BE2C (cell line): ENCODE data around the gene PTX4.

Source experiments
- DNase-seq: peaks from one replicate; pipeline ENCODE4 v3.0.0-alpha.2; 2020
- H3K27me3 ChIP-seq: fragments of 250-450 bp; sonication (Bioruptor Pico); 2 replicates; pipeline ENCODE4 v1.5.1; 2020; ENCODE audit warnings: mild to moderate bottlenecking
- H3K36me3 ChIP-seq: fragments of 250-450 bp; sonication (Bioruptor Pico); 2 replicates; pipeline ENCODE4 v1.5.1; 2020; ENCODE audit warnings: mild to moderate bottlenecking
- H3K4me1 ChIP-seq: fragments of 250-450 bp; sonication (Bioruptor Pico); 2 replicates; pipeline ENCODE4 v1.5.1; 2020
- H3K4me3 ChIP-seq: 2 replicates; pipeline ENCODE4 v1.5.1; 2011; ENCODE audit warnings: low read depth, low read length
- H3K9me3 ChIP-seq: fragments of 250-450 bp; sonication (Bioruptor Pico); 2 replicates; pipeline ENCODE4 v1.5.1; 2020
- TF ChIP-seq, protein P1 (sequence below): IDR thresholded peaks from 2 replicates; pipeline ENCODE4 v1.5.1; 2012; ENCODE audit warnings: mild to moderate bottlenecking, low read depth, low read length

Gene PTX4

DNA sequence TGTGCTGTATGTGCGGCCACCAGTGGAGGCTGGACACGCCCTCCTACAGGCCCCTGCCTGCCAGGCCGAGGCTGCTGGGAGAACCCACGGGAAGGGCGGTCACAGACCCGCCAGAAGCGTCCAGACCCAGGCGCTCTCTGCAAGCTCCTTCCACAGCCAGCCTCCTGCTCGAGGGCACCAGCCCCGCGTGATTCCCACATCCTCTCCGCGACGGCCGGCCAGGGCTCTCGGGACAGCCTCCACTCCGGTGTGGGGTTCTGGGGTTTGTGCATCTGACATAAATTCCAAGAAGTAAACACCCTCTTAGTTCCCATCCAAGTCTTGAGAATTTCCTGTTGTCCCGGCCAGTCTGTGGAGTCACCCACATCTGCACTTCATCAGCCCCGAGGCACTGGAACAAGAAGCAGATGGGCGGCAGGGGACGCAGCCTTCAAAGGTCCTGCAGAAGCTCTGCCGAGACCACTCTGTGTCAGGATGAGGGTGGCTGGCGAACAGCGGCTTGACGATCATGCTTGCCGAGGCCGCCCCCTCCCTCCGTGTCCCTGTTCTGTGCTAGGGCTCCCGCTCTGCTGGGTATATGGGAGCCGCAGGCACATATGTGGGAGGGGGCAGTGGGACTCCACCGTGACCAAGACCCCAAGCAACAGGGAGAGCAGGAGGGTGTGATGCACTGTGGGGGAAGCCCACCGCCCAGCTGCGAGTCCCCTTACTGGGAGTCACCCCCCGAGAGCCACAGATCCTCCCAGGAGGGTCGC is 42.3 kb upstream of the PTX4 start:
- Histone ChIP-seq H3K36me3 (no peaks in the 10 kb centered on the region), H3K27me3 (no peaks in the 10 kb centered on the region), H3K9me3 (no peaks in the 10 kb centered on the region), H3K4me3 (peak overlapping the region; percentile 8; the same call in 1 of the 2 replicates), H3K4me1 (peaks cover 32% of the 10 kb centered on the region)
- TF ChIP-seq, protein P1, sequence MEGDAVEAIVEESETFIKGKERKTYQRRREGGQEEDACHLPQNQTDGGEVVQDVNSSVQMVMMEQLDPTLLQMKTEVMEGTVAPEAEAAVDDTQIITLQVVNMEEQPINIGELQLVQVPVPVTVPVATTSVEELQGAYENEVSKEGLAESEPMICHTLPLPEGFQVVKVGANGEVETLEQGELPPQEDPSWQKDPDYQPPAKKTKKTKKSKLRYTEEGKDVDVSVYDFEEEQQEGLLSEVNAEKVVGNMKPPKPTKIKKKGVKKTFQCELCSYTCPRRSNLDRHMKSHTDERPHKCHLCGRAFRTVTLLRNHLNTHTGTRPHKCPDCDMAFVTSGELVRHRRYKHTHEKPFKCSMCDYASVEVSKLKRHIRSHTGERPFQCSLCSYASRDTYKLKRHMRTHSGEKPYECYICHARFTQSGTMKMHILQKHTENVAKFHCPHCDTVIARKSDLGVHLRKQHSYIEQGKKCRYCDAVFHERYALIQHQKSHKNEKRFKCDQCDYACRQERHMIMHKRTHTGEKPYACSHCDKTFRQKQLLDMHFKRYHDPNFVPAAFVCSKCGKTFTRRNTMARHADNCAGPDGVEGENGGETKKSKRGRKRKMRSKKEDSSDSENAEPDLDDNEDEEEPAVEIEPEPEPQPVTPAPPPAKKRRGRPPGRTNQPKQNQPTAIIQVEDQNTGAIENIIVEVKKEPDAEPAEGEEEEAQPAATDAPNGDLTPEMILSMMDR, result no peak; the same call in 1 of the 2 replicates
- peak; percentile 85 for DNase-seq

DNA sequence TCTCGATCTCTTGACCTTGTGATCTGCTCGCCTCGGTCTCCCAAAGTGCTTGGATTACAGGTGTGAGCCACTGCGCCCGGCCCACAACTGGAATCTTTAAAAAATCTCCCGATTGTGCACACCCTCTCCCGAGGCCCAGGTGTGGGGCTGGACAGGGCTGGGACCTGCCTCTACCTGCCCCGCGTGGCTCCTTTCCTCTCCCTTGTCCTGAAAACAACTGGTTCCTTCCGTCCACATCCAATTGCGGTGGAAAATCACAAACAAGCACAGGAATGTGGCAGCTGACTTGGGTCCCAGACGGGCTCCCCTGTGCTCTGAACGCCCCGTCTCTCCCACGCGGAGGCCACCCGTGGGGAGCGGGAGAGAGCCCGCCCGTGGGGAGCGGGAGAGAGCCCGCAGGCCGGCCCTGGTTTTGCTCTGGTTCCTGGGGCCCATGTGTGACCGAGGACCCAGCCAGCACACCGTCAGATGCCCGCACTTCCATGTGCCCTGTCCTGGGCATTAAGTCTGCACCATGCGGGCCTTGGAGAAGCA is 41.7 kb upstream of the PTX4 start:
- Histone ChIP-seq H3K4me1 (peaks cover 32% of the 10 kb centered on the region), H3K27me3 (no peaks in the 10 kb centered on the region), H3K36me3 (no peaks in the 10 kb centered on the region), H3K4me3 (no peak overlapping the region), H3K9me3 (no peaks in the 10 kb centered on the region)
- peak; percentile 2 for DNase-seq
- TF ChIP-seq, protein P1, result no peak

DNA sequence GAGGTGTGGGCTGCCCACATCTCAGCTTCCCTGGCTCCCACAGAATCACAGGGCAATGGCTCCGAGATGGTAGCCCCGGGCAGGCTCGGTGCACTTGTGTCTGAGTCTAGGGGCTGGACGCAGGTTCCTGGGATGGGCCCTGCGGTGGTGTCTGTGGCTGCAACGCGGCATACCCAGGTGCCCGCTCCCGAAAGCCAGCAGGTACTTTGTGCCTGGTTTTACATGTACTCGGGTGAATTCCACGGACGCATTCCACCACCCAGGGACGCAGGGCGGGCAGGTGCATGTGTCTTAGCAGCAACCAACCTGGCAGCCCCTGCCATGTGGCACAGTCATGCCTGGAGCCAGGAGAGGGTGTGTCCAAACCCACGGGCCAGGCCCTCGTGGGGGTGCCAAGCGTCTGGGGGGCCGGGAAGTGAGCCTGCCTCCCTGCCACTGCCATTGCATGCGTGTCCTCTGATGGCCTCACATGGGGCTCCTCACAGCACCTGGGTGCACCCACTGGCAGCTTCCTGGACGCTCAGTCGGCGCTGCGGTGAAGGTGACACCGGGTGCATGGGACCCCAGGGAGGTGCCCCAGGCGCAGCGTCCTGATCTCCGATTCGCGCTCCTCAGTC is 40.3 kb upstream of the PTX4 start:
- DNase-seq, result peak; percentile 9
- Histone ChIP-seq H3K36me3 (no peaks in the 10 kb centered on the region), H3K27me3 (no peaks in the 10 kb centered on the region), H3K4me1 (peaks cover 32% of the 10 kb centered on the region), H3K4me3 (no peak overlapping the region), H3K9me3 (no peaks in the 10 kb centered on the region)
- TF ChIP-seq, protein P1, result no peak

DNA sequence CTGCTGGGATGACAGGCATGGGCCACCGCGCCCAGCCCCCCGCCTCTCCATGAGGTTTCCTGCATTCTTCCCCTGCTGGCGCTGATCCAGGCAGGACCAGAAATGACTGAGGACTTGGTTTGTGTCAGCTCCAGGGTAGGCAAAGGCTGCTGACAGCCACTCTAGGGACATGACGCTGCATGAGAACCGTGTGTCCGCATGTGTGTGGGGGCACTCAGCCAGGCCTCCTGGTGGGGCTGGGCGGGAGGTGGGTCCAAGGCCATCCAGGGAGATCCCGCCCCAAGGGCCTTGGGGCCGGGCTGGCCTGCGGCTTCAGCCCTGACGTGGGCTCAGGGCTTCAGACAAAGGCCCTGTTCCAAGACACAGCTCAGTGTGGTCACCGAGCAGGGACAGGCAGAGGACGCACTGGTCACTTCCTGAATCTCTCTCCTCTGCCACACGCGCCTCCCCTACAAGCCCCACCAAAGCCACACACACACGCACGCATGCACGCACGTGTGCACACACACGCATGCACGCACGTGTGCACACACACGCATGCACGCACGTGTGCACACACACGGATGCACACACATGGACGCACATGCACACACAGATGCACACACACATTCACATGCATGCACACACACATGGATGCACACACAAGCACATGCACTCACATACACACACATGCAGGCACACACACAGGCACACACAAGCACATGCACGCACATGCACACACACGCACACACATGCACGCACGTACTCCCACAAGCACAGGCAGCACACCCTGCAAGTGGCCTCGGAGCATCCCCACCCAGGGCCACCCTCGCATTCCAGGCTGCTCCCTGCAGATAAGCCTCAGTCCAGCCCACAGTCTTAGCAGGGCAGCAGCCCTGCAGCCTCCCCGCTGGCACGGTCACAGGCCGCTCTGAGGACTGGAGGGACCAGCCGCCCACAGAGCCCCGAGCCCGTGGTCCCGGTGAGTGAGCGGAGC is 39.4 kb upstream of the PTX4 start:
- Histone ChIP-seq H3K9me3 (no peaks in the 10 kb centered on the region), H3K4me1 (peaks cover 30% of the 10 kb centered on the region), H3K36me3 (no peaks in the 10 kb centered on the region), H3K27me3 (no peaks in the 10 kb centered on the region), H3K4me3 (no peak overlapping the region)
- TF ChIP-seq, protein P1, result no peak
- peak; percentile 74 for DNase-seq

DNA sequence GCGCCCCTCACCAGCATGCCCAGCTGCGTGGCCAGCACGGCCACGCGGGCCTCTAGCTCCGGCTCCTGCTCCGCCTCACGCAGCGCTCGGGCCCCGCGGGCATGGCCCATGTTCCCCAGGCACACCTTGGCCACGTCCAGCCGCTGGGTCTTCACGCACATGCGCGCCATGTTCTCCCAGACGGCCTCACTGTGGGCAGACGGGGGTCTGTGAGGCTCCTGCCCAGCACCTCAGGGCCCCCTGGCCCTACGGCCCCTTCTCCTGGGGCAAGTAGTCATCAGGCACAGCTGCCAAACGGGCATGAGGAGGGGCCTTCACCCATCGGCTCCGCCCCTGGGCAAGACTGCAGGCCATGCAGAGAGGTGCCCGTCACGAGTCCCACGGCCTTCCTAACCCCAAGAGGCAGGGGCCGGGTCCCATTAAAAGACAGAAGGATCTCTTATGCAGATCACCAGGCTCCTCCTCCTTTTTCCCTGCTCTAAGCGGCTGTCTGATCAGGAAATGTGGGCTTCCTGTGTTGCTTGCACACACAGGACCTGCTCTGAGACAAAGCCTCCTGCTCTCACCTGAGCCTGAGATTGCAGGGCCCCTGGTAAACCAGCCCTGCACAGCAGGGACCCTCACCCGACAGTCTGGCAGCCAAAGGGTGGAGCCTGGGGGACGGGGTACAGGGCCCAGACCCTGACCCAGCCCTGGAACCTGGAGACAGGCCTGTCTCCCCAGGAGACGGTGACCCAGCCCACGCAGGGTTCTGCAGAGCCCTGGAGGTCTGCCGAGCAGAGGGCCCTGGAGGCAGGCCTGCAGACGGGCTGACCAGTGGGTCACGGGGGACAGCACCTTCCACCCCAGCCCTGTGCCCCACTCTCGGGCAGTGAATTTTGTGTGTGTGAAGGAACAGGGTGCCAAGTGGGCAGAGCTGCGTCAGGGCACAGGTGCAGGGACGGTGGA is 38.1 kb upstream of the PTX4 start:
- no peaks in the 10 kb centered on the region for H3K36me3 ChIP-seq
- peaks cover 18% of the 10 kb centered on the region for H3K4me1 ChIP-seq
- H3K27me3 ChIP-seq, result no peaks in the 10 kb centered on the region
- H3K9me3 ChIP-seq, result no peaks in the 10 kb centered on the region
- peak; percentile 7 for DNase-seq
- TF ChIP-seq, protein P1, result no peak
- H3K4me3 ChIP-seq, result no peak overlapping the region
